ENCODE measurements around the gene RNF220. TPM values are rescaled to one million over a fixed set of nuclear protein-coding genes. Genes with fewer than 3 reads are reported as not detected.

RNF220 gene
- total and polyA plus RNA-seq, 2 donors (not counting 3 experiments of a cell fraction or from before 2014, with no cell fraction given), result 62.7 to 66.6 TPM

- TF ChIP-seq EZH2 (IDR thresholded peaks at IDR 0.05; ENCODE audit: borderline replicate concordance, low read depth, low read length, severe bottlenecking) (no peak), GATA2 (IDR thresholded peaks at IDR 0.05; ENCODE audit: insufficient read depth, insufficient read length, low read depth, low read length) (no peak), MAX (IDR thresholded peaks at IDR 0.05; ENCODE audit: insufficient read depth, insufficient read length) (no peak), MYC (IDR thresholded peaks at IDR 0.05; ENCODE audit: low read depth, low read length) (no peak), CTCF (IDR thresholded peaks at IDR 0.05; ENCODE audit: extremely low read depth in 1 of 2, insufficient read depth in 1 of 2, low read depth in 1 of 2, low read length in 2 of 2) (no peak), POLR2AphosphoS5 (IDR thresholded peaks at IDR 0.05; ENCODE audit: insufficient read depth, low read depth, low read length) (no peak), POLR2A (IDR thresholded peaks at IDR 0.05; ENCODE audit: low read depth, low read length) (no peak), JUN (IDR thresholded peaks at IDR 0.05; ENCODE audit: borderline replicate concordance, insufficient read depth, insufficient read length, low read depth) (no peak), FOS (IDR thresholded peaks at IDR 0.05; ENCODE audit: borderline replicate concordance, insufficient read depth, low read length) (no peak)
- no peak overlapping the region for H3K27ac ChIP-seq (ENCODE audit: insufficient read depth, low read depth, low read length)
- H4K20me1 ChIP-seq (replicated peaks; ENCODE audit: control insufficient read depth, extremely low read depth, insufficient read depth, low read length), result no peaks in the 10 kb centered on the region
- H3K4me3 ChIP-seq (replicated peaks in 1 of 3; ENCODE audit: insufficient read depth in 1 of 3, low read depth in 1 of 3, low read length in 3 of 3), result no peak overlapping the region
- no peaks in the 10 kb centered on the region for H3K4me1 ChIP-seq (ENCODE audit: control insufficient read depth, extremely low read depth, insufficient read depth, low read length)
- H3K79me2 ChIP-seq (ENCODE audit: control insufficient read depth, insufficient read depth, low read length), result no peaks in the 10 kb centered on the region
- no peak overlapping the region for H3K4me2 ChIP-seq (ENCODE audit: insufficient read depth, low read length)
- ChIA-PET CTCF (no interaction called here), POLR2A (no interaction called here)
- intact Hi-C loops (cut with micrococcal nuclease), result no loop called here
- H3K9me3 ChIP-seq (replicated peaks; ENCODE audit: control insufficient read depth, insufficient read depth, low read length), result no peaks in the 10 kb centered on the region
- DNase-seq (ENCODE audit: low read depth, low spot score) (no peak), FAIRE-seq (no peak)
- H2AFZ ChIP-seq (ENCODE audit: low read depth, low read length), result no peak overlapping the region
- no peak overlapping the region for H3K9ac ChIP-seq (replicated peaks; ENCODE audit: extremely low read depth, insufficient read depth, low read length)
- H3K27me3 ChIP-seq (ENCODE audit: control insufficient read depth in 2 of 2, insufficient read depth in 2 of 2, low read length in 2 of 2), result peaks cover 21 to 46% of the 10 kb centered on the region in 2 experiments
- no peaks in the 10 kb centered on the region for H3K9me1 ChIP-seq (replicated peaks; ENCODE audit: control insufficient read depth, extremely low read depth, insufficient read depth, low read length)
- H3K36me3 ChIP-seq (ENCODE audit: control insufficient read depth in 2 of 2, extremely low read depth in 1 of 2, insufficient read depth in 2 of 2, low read length in 2 of 2), result no peaks in the 10 kb centered on the region
- BruUV-seq (replicated peaks), result no TSS peak
- dilution Hi-C loops (cut with MboI; ENCODE audit: extremely low pct_ligation_motif_present, low sequenced_read_pairs), result no loop called here
These were observed 55.2 kb downstream of the RNF220 start for GRCh38 chr1:44460107-44460882.
